ENCODE results near the gene THEMIS. TPM values are rescaled to one million over a fixed set of nuclear protein-coding genes. Genes with fewer than 3 reads are reported as not detected.
"Not testable (repeated sequence)": the region's sequence is repeated elsewhere in the genome, so short reads cannot be mapped to it uniquely, and the experiment has no call there.

Gene THEMIS
- polyA plus RNA-seq, 12 donors: 0.04 to 0.63 (median 0.24) TPM; not detected in 7

GRCh38 chr6:127794405-127794804 is 106.5 kb downstream of the THEMIS start:
- no peak for DNase-seq

GRCh38 chr6:127793396-127793795 is 107.5 kb downstream of the THEMIS start:
- no peak for DNase-seq

GRCh38 chr6:127792616-127793015 is 108.2 kb downstream of the THEMIS start:
- no peak for DNase-seq

- DNase-seq: peak; percentile 5
Observed at GRCh38 chr6:127791779-127792528, 108.9 kb downstream of the THEMIS start.

GRCh38 chr6:127790571-127790970 is 110.3 kb downstream of the THEMIS start:
- no peak for DNase-seq

GRCh38 chr6:127786109-127786508 is 114.7 kb downstream of the THEMIS start:
- peak; percentile 4 for DNase-seq

- DNase-seq: no peak
Observed at GRCh38 chr6:127784468-127784867, 116.4 kb downstream of the THEMIS start.

- not testable (repeated sequence) for DNase-seq
Observed at GRCh38 chr6:127781636-127782272, 119.1 kb downstream of the THEMIS start.

- DNase-seq: no peak
Observed at GRCh38 chr6:127776320-127776719, 124.5 kb downstream of the THEMIS start.

GRCh38 chr6:127775371-127775770 is 125.5 kb downstream of the THEMIS start:
- DNase-seq: no peak

GRCh38 chr6:127768745-127769144 is 132.1 kb downstream of the THEMIS start:
- no peak for DNase-seq

GRCh38 chr6:127768223-127768622 is 132.6 kb downstream of the THEMIS start:
- DNase-seq: no peak

- no peak for DNase-seq
Observed at GRCh38 chr6:127765949-127766348, 134.9 kb downstream of the THEMIS start.

- DNase-seq: no peak
Observed at GRCh38 chr6:127762284-127762683, 138.6 kb downstream of the THEMIS start.

- no peak for DNase-seq
Observed at GRCh38 chr6:127761084-127761483, 139.8 kb downstream of the THEMIS start.

GRCh38 chr6:127749095-127749494 is 151.8 kb downstream of the THEMIS start:
- no peak for DNase-seq

- DNase-seq: no peak
Observed at GRCh38 chr6:127748290-127748689, 152.6 kb downstream of the THEMIS start.

GRCh38 chr6:127738423-127738822 is 162.4 kb downstream of the THEMIS start:
- DNase-seq: no peak

GRCh38 chr6:127737768-127738167 is 163.1 kb downstream of the THEMIS start:
- no peak for DNase-seq

GRCh38 chr6:127737009-127737486 is 163.8 kb downstream of the THEMIS start:
- DNase-seq: peak; percentile 67

GRCh38 chr6:127732927-127733326 is 167.9 kb downstream of the THEMIS start:
- DNase-seq: no peak

- no peak for DNase-seq
Observed at GRCh38 chr6:127727260-127727953, 173.5 kb downstream of the THEMIS start.

- no peak for DNase-seq
Observed at GRCh38 chr6:127725821-127726220, 175.0 kb downstream of the THEMIS start.
